Smooth muscle cell (in vitro differentiated cells): ENCODE measurements around the gene TAS1R2. TPM values are rescaled to one million over a fixed set of nuclear protein-coding genes. Genes with fewer than 3 reads are reported as not detected.

Experiments
- DNase-seq: peaks from one replicate; lab custom pipeline; 2025; ENCODE audit not compliant: unreplicated experiment; lab: John Stamatoyannopoulos, UW
- H2AFZ ChIP-seq: fragments of 200-600 bp; sonication (generic); 2 replicates; pipeline ENCODE4 v1.6.0; 2016; ENCODE audit warnings: antibody characterized with exemption, low read depth, mild to moderate bottlenecking
- H3F3A ChIP-seq: fragments of 200-600 bp; sonication (generic); 2 replicates; pipeline ENCODE4 v1.6.0; 2017; ENCODE audit warnings: antibody characterized with exemption, low read depth
- H3K27ac ChIP-seq: fragments of 200-600 bp; sonication (generic); 2 replicates; pipeline ENCODE4 v1.5.1; 2016; ENCODE audit warnings: low read depth, mild to moderate bottlenecking
- H3K27me3 ChIP-seq: fragments of 200-600 bp; sonication (generic); 2 replicates; pipeline ENCODE4 v1.6.1; 2016; ENCODE audit warnings: low read depth, mild to moderate bottlenecking
- H3K36me3 ChIP-seq: fragments of 200-600 bp; sonication (generic); 2 replicates; pipeline ENCODE4 v1.5.1; 2016; ENCODE audit warnings: low read depth
- H3K4me1 ChIP-seq: fragments of 200-600 bp; sonication (generic); 2 replicates; pipeline ENCODE4 v1.5.1; 2016; ENCODE audit warnings: low read depth
- H3K4me2 ChIP-seq: fragments of 200-600 bp; sonication (generic); 2 replicates; pipeline ENCODE4 v1.6.0; 2016; ENCODE audit warnings: mild to moderate bottlenecking
- H3K4me3 ChIP-seq: fragments of 200-600 bp; sonication (generic); 2 replicates; pipeline ENCODE4 v1.5.1; 2016; ENCODE audit warnings: mild to moderate bottlenecking
- H3K79me2 ChIP-seq: fragments of 200-600 bp; sonication (generic); 2 replicates; pipeline ENCODE4 v1.6.0; 2016; ENCODE audit warnings: low read depth, mild to moderate bottlenecking
- H3K9ac ChIP-seq: fragments of 200-600 bp; sonication (generic); 2 replicates; pipeline ENCODE4 v1.6.0; 2016; ENCODE audit warnings: low read depth
- H3K9me3 ChIP-seq: fragments of 200-600 bp; sonication (generic); replicated peaks from 2 replicates; pipeline ENCODE4 v1.5.1; 2016; ENCODE audit warnings: low read depth
- H4K20me1 ChIP-seq: fragments of 200-600 bp; sonication (generic); 2 replicates; pipeline ENCODE4 v1.6.0; 2016; ENCODE audit warnings: low read depth
- WGBS: methylation state at CpG from one replicate; pipeline ENCODE4 v1.1.7; 2016; ENCODE audit warnings: low lambda C conversion rate; 5-methylcytosine and 5-hydroxymethylcytosine counted together
- polyA plus RNA-seq: library from polyadenylated mRNA; unstranded; fragments of >200 nt; fragmentation: Nextera tagmentation; extraction: Ambion mirVana; gene quantifications from 2 replicates; pipeline ENCODE4 v1.2.1, GENCODE V29; 2016
- total RNA-seq: library from RNA; depleted of rRNA; stranded (reverse); fragments of >200 nt; gene quantifications from 2 replicates; pipeline ENCODE4 v1.2.3, GENCODE V29; 2014
- TF ChIP-seq, protein P1 (sequence below): fragments of 200-600 bp; sonication (generic); IDR thresholded peaks from 2 replicates; pipeline ENCODE4 v1.5.1; 2017; ENCODE audit warnings: borderline replicate concordance, mild to moderate bottlenecking, antibody characterized with exemption; ENCODE audit not compliant: insufficient read depth, poor library complexity, severe bottlenecking

Gene TAS1R2
- total and polyA plus RNA-seq, 2 experiments from 2014 or later, result not detected

DNA sequence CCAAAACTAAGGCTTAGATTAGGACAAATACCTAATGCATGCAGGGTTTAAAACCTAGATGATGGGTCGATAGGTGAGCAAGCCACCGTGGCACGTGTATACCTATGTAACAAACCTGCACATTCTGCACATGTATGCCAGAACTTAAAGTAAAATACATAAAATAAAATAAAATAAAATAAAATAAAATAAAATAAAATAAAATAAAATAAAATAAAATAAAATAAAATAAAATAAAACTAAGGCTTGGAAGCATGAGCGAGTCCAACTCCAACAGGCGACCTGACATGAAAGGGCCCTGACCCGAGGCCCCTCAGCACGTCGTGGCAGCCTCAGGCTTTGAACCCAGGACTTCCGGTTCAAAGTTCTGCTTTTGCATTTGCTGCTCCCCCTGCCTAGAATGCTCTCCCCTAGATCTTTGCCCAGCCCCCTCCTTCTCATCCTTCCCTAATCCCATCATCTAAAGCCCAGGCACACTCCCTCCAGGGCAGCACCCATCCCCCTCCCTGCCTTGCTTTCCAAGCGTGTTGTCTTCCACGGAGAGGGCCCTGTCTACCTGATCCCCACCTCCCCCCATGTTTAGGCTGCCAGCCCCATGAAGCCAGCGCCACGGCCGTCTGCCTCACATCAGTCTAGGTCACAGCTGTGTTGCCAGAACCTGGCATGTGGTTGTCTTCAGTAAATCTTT lies 64.3 kb downstream of the TAS1R2 start:
- TF ChIP-seq, protein P1, sequence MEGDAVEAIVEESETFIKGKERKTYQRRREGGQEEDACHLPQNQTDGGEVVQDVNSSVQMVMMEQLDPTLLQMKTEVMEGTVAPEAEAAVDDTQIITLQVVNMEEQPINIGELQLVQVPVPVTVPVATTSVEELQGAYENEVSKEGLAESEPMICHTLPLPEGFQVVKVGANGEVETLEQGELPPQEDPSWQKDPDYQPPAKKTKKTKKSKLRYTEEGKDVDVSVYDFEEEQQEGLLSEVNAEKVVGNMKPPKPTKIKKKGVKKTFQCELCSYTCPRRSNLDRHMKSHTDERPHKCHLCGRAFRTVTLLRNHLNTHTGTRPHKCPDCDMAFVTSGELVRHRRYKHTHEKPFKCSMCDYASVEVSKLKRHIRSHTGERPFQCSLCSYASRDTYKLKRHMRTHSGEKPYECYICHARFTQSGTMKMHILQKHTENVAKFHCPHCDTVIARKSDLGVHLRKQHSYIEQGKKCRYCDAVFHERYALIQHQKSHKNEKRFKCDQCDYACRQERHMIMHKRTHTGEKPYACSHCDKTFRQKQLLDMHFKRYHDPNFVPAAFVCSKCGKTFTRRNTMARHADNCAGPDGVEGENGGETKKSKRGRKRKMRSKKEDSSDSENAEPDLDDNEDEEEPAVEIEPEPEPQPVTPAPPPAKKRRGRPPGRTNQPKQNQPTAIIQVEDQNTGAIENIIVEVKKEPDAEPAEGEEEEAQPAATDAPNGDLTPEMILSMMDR, result no peak

DNA sequence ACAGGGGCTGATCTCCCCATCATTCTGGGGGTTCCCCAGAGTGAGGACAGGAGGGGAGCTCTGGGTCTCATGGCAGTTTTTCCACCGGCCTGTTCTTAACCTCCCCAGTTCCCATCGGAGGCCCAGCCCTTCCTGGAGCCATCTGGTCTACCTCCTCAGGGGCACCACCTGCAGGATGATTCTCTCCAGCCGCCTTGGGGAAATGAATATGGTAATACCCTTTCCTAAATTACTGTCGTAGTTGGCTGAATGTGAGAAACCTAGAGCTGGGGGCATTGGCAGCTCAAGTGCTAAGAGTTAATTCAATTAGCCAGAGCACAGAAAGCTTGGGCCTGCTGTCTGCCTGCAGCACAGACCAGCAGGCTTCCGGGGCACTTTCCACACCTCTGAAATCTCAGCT lies 64.9 kb downstream of the TAS1R2 start:
- peaks cover 6% of the 10 kb centered on the region for H3K4me1 ChIP-seq
- H3F3A ChIP-seq, result no peaks in the 10 kb centered on the region
- no peak overlapping the region for H3K27ac ChIP-seq
- no peak overlapping the region for H3K4me2 ChIP-seq
- H3K9me3 ChIP-seq, result no peaks in the 10 kb centered on the region
- no peaks in the 10 kb centered on the region for H3K36me3 ChIP-seq
- H3K27me3 ChIP-seq, result no peaks in the 10 kb centered on the region
- no peaks in the 10 kb centered on the region for H3K79me2 ChIP-seq
- no peak for DNase-seq
- no peak overlapping the region for H3K4me3 ChIP-seq
- no peak overlapping the region for H3K9ac ChIP-seq
- WGBS, result 36% methylated on average over 5 of the region's 5 CpGs
- H2AFZ ChIP-seq, result no peak overlapping the region
- TF ChIP-seq, protein P1, result peak; percentile 4
- no peaks in the 10 kb centered on the region for H4K20me1 ChIP-seq

More for the DNA sequence above, 64.3 kb downstream of the TAS1R2 start:
- Histone ChIP-seq H3K4me3 (no peak overlapping the region), H3K27ac (no peak overlapping the region), H2AFZ (no peak overlapping the region), H3K9me3 (no peaks in the 10 kb centered on the region), H3K27me3 (no peaks in the 10 kb centered on the region), H3K4me1 (peaks cover 6% of the 10 kb centered on the region), H3K9ac (no peak overlapping the region), H3K4me2 (no peak overlapping the region), H3F3A (no peaks in the 10 kb centered on the region), H3K79me2 (no peaks in the 10 kb centered on the region), H3K36me3 (no peaks in the 10 kb centered on the region), H4K20me1 (no peaks in the 10 kb centered on the region)
- DNase-seq, result no peak
- WGBS, result 73% methylated on average over 14 of the region's 14 CpGs

DNA sequence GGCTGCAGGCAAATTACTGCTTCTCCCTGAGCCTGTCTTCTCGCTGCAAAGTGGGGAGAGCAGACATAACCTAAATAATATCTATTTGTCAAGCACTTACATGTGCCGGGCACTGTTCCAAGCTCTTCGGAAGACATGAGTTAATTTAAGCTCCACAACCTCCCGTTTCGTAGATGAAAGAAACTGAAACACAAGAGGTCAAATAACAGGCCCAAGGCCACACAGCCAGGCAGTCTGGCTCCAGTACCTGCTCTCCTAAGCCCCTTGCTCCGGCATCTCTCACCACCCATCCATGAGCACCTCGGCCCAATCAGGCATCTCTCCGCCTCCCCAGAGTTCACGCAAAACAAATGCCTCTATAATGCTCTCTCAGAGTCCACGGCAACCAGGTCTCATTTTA lies 65.4 kb downstream of the TAS1R2 start:
- no peak overlapping the region for H3K9ac ChIP-seq
- 88% methylated on average over 10 of the region's 10 CpGs for WGBS
- no peak overlapping the region for H3K4me3 ChIP-seq
- no peak overlapping the region for H3K4me2 ChIP-seq
- peaks cover 6% of the 10 kb centered on the region for H3K4me1 ChIP-seq
- H3K9me3 ChIP-seq, result no peaks in the 10 kb centered on the region
- H3K79me2 ChIP-seq, result no peaks in the 10 kb centered on the region
- H3K36me3 ChIP-seq, result no peaks in the 10 kb centered on the region
- no peak for DNase-seq
- H4K20me1 ChIP-seq, result no peaks in the 10 kb centered on the region
- H3K27ac ChIP-seq, result no peak overlapping the region
- no peak overlapping the region for H2AFZ ChIP-seq
- TF ChIP-seq, protein P1, result no peak
- H3F3A ChIP-seq, result no peaks in the 10 kb centered on the region
- peaks cover 3% of the 10 kb centered on the region for H3K27me3 ChIP-seq

DNA sequence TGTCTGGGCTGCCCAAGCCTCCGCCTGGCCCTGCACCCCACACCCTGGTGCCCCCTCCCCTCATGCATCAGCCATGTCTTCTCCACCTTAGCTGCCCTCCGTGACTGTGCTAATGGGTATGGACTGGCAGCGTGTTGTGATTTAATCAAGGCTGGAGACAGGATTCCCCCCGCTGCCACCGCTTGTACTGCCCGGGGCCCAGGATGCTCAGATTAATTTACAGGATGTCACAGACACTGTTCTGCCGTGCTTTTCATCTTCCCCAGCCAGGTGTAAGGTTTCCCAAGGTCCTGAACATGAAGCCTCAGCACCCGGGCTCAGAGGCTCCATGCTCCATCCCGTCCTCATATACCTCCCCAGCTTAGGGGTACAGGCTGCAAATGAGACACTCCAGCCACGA lies 66.3 kb downstream of the TAS1R2 start:
- peaks cover 3% of the 10 kb centered on the region for H3K27me3 ChIP-seq
- no peak overlapping the region for H3K9ac ChIP-seq
- WGBS, result 82% methylated on average over 10 of the region's 10 CpGs
- H3K36me3 ChIP-seq, result no peaks in the 10 kb centered on the region
- no peak overlapping the region for H3K4me3 ChIP-seq
- no peak overlapping the region for H3K4me2 ChIP-seq
- no peak overlapping the region for H3K27ac ChIP-seq
- no peaks in the 10 kb centered on the region for H4K20me1 ChIP-seq
- no peaks in the 10 kb centered on the region for H3F3A ChIP-seq
- H2AFZ ChIP-seq, result no peak overlapping the region
- H3K4me1 ChIP-seq, result peaks cover 6% of the 10 kb centered on the region
- H3K79me2 ChIP-seq, result no peaks in the 10 kb centered on the region
- DNase-seq, result no peak
- TF ChIP-seq, protein P1, result no peak
- H3K9me3 ChIP-seq, result no peaks in the 10 kb centered on the region
